Natural killer cell (primary cell): Measurements from ENCODE around the gene TULP4. TPM values are rescaled to one million over a fixed set of nuclear protein-coding genes. Genes with fewer than 3 reads are reported as not detected.
"Not testable (repeated sequence)": the region's sequence is repeated elsewhere in the genome, so short reads cannot be mapped to it uniquely, and the experiment has no call there.

ENCODE experiments used
- ATAC-seq, 3 donors: fragments of 150-1000 bp in 2 of 3; fragments of 200-7000 bp in 1 of 3; cut with Tn5 transposase; 1 replicate in 1 of 3; 2 replicates in 2 of 3; pipeline ENCODE4 v1.10.0; 2021; ENCODE audit warnings: mild to moderate bottlenecking in 2 of 3, moderate library complexity in 2 of 3
- DNase-seq, 2 donors: peaks; one replicate each; pipeline versions ENCODE4 v3.0.0 to v3.0.0-alpha.2; 2013 to 2021; ENCODE audit warnings: mixed read lengths in 1 of 2
- H3K27ac ChIP-seq: one replicate; pipeline ENCODE4 v1.5.1; 2013; ENCODE audit warnings: mild to moderate bottlenecking, low read length
- H3K27me3 ChIP-seq: one replicate; pipeline ENCODE4 v1.6.1; 2013; ENCODE audit warnings: low read length; ENCODE audit not compliant: control insufficient read depth, insufficient read depth
- H3K36me3 ChIP-seq: one replicate; pipeline ENCODE4 v1.6.1; 2013; ENCODE audit warnings: low read length; ENCODE audit not compliant: control insufficient read depth, insufficient read depth
- H3K4me1 ChIP-seq: one replicate; pipeline ENCODE4 v1.6.1; 2013; ENCODE audit warnings: low read length; ENCODE audit not compliant: control insufficient read depth, insufficient read depth
- H3K4me3 ChIP-seq: one replicate; pipeline ENCODE4 v1.5.1; 2013; ENCODE audit warnings: low read length
- H3K9me3 ChIP-seq: one replicate; pipeline ENCODE4 v1.6.1; 2013; ENCODE audit warnings: low read length; ENCODE audit not compliant: control insufficient read depth, insufficient read depth
- H3K27ac Mint-ChIP-seq, 2 donors: one replicate each; pipeline ENCODE4 v1.8.0; 2022; ENCODE audit warnings: mild to moderate bottlenecking in 2 of 2, mixed read lengths in 2 of 2, moderate library complexity in 1 of 2
- H3K27me3 Mint-ChIP-seq, 2 donors: one replicate each; pipeline ENCODE4 v1.8.0; 2022; ENCODE audit warnings: low read depth in 2 of 2, mixed read lengths in 2 of 2
- H3K36me3 Mint-ChIP-seq: one replicate; pipeline ENCODE4 v1.8.0; 2022; ENCODE audit warnings: mixed read lengths
- H3K4me1 Mint-ChIP-seq, 2 donors: one replicate each; pipeline ENCODE4 v1.8.0; 2022; ENCODE audit warnings: mixed read lengths in 2 of 2
- H3K4me3 Mint-ChIP-seq: one replicate; pipeline ENCODE4 v1.8.0; 2022; ENCODE audit warnings: mild to moderate bottlenecking, moderate library complexity, mixed read lengths
- H3K9me3 Mint-ChIP-seq, 2 donors: one replicate each; pipeline ENCODE4 v1.8.0; 2022; ENCODE audit warnings: mixed read lengths in 2 of 2
- WGBS: methylation state at CpG from one replicate; pipeline ENCODE4 v1.1.7; 2013; ENCODE audit warnings: missing lambda C conversion rate; ENCODE audit not compliant: insufficient coverage; 5-methylcytosine and 5-hydroxymethylcytosine counted together
- intact Hi-C: fragments of 100-400 bp; cut with micrococcal nuclease; formaldehyde crosslinking; loops from one replicate; pipeline ENCODE4 v1.14.2; 2022
- total RNA-seq, 4 donors: library from RNA; stranded (reverse); fragments of 120-200 nt in 1 of 4; gene quantifications; one replicate each; pipeline versions ENCODE4 v1.2.3 to v1.2.4, GENCODE V29; 2013 to 2022
- TF ChIP-seq, protein P1 (sequence below): fragments of 200-600 bp; IDR thresholded peaks from one replicate; pipeline ENCODE4 v1.8.0; 2022; ENCODE audit warnings: antibody characterized with exemption

TULP4 gene
- total RNA-seq, 3 donors from 2014 or later (not counting 1 experiment from before 2014, with no cell fraction given) = 75.2 to 89.5 (median 88.3) TPM

DNA sequence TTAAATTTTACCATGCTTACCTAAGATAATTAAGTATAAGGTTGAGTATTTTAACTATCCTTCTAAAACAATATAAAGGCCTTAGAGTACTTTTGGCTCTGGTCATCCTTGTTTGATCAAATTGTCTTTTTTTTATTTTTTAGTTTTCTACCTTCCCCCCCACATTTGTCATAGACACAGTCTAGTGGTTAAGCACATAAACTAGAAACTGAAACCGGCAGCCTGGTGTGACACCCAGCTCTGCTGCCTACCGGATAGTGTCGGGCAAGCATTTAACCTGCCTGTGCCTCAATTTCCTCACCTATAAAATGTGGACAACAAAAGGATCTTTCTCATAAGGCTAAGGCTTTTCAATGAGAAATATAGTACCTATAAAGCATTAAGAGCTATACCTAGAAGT, 21.6 kb upstream of the TULP4 start:
- Histone ChIP-seq H3K27me3 (no peaks in the 10 kb centered on the region), H3K36me3 (no peaks in the 10 kb centered on the region), H3K9me3 (peaks cover under 1% of the 10 kb centered on the region), H3K4me1 (peaks cover 17% of the 10 kb centered on the region), H3K27ac (peak overlapping the region; percentile 83), H3K4me3 (peak overlapping the region; percentile 9)
- Mint-ChIP-seq H3K27ac (peak overlapping the region; percentile 93 to 99), H3K27me3 (no peaks in the 10 kb centered on the region), H3K36me3 (peaks cover 8% of the 10 kb centered on the region), H3K9me3 (no peaks in the 10 kb centered on the region), H3K4me1 (peaks cover 43 to 53% of the 10 kb centered on the region in 2 donors), H3K4me3 (peak overlapping the region; percentile 97)
- ATAC-seq = peak; percentile 96 to 99 (median 99)
- intact Hi-C loops = loop anchor here (2.0 to 5.0 kb wide), 3 partner anchors 20 to 352 kb away; partner anchors contain the start of gene DYNLT1
- TF ChIP-seq, protein P1, sequence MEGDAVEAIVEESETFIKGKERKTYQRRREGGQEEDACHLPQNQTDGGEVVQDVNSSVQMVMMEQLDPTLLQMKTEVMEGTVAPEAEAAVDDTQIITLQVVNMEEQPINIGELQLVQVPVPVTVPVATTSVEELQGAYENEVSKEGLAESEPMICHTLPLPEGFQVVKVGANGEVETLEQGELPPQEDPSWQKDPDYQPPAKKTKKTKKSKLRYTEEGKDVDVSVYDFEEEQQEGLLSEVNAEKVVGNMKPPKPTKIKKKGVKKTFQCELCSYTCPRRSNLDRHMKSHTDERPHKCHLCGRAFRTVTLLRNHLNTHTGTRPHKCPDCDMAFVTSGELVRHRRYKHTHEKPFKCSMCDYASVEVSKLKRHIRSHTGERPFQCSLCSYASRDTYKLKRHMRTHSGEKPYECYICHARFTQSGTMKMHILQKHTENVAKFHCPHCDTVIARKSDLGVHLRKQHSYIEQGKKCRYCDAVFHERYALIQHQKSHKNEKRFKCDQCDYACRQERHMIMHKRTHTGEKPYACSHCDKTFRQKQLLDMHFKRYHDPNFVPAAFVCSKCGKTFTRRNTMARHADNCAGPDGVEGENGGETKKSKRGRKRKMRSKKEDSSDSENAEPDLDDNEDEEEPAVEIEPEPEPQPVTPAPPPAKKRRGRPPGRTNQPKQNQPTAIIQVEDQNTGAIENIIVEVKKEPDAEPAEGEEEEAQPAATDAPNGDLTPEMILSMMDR = no peak
- WGBS = 1% methylated on average over 3 of the region's 3 CpGs
- DNase-seq = peak; percentile 48 to 79

DNA sequence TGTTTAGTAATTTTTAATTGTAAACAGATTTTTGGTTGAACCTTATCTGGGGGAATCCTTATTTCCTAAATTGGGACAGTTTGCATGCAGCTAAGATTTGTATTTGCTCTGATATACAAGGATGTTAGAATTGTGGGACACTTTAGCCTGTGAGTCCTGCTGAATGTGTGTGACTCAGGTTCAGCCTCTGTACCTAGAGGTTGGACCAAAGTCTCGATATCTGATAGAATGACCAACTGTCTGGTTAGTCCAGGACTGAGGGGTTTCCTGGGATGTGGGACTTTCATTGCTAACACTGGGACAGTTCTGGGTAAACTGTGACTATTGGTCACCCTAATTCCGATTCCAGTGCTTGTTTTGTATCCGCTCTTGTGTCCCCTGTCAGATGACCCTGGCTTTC, 20.2 kb upstream of the TULP4 start:
- 95% methylated on average over 3 of the region's 3 CpGs for WGBS
- no peak for ATAC-seq
- Histone ChIP-seq H3K4me3 (no peak overlapping the region), H3K27ac (no peak overlapping the region), H3K36me3 (no peaks in the 10 kb centered on the region), H3K27me3 (no peaks in the 10 kb centered on the region), H3K9me3 (peaks cover 14% of the 10 kb centered on the region), H3K4me1 (peaks cover 17% of the 10 kb centered on the region)
- Mint-ChIP-seq H3K4me1 (peaks cover 41 to 43% of the 10 kb centered on the region in 2 donors), H3K9me3 (peaks cover 7 to 8% of the 10 kb centered on the region in 2 donors), H3K4me3 (peak overlapping the region; percentile 97), H3K27ac (peak overlapping the region; percentile 93 to 99), H3K27me3 (no peaks in the 10 kb centered on the region), H3K36me3 (peaks cover 20% of the 10 kb centered on the region)
- intact Hi-C loops = loop anchor here (5.0 kb wide), 1 partner anchor 350 kb away; the partner anchor contains the start of gene DYNLT1
- TF ChIP-seq, protein P1 = no peak
- DNase-seq = no peak

DNA sequence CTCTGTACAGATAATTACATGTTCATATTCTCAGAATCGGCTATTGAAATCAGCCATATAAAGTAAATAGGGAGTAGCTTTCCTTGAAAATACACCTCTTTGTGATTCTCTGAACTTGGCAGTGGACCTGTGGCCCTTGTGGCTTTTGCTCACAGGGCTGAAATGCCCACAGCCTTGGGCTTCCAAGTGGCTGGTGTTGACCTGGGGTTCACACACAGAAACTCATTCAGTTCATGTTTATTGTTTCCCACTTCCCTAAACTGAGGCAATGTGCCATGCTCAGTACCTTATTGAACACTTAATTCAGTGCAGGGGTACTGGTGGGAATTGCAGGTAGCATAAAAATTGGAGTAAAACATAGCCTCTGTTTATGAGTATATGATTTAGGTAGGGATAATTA, 19.1 kb upstream of the TULP4 start:
- no peaks in the 10 kb centered on the region for H3K27me3 ChIP-seq
- no peak overlapping the region for H3K27ac ChIP-seq
- peaks cover 23% of the 10 kb centered on the region for H3K9me3 ChIP-seq
- Mint-ChIP-seq H3K27me3 (no peaks in the 10 kb centered on the region), H3K4me3 (peak overlapping the region; percentile 6), H3K9me3 (peaks cover 7 to 8% of the 10 kb centered on the region in 2 donors), H3K27ac (peak overlapping the region; percentile 56 to 93), H3K4me1 (peaks cover 41 to 42% of the 10 kb centered on the region in 2 donors), H3K36me3 (peaks cover 20% of the 10 kb centered on the region)
- H3K4me1 ChIP-seq = peaks cover 17% of the 10 kb centered on the region
- DNase-seq (no peak), ATAC-seq (no peak)
- intact Hi-C loops = loop anchor here (5.0 kb wide), 1 partner anchor 349 kb away; the partner anchor contains the start of gene DYNLT1
- TF ChIP-seq, protein P1 = no peak
- no peaks in the 10 kb centered on the region for H3K36me3 ChIP-seq
- WGBS = no CpG with 5 or more reads among the region's 1 CpG
- H3K4me3 ChIP-seq = no peak overlapping the region

DNA sequence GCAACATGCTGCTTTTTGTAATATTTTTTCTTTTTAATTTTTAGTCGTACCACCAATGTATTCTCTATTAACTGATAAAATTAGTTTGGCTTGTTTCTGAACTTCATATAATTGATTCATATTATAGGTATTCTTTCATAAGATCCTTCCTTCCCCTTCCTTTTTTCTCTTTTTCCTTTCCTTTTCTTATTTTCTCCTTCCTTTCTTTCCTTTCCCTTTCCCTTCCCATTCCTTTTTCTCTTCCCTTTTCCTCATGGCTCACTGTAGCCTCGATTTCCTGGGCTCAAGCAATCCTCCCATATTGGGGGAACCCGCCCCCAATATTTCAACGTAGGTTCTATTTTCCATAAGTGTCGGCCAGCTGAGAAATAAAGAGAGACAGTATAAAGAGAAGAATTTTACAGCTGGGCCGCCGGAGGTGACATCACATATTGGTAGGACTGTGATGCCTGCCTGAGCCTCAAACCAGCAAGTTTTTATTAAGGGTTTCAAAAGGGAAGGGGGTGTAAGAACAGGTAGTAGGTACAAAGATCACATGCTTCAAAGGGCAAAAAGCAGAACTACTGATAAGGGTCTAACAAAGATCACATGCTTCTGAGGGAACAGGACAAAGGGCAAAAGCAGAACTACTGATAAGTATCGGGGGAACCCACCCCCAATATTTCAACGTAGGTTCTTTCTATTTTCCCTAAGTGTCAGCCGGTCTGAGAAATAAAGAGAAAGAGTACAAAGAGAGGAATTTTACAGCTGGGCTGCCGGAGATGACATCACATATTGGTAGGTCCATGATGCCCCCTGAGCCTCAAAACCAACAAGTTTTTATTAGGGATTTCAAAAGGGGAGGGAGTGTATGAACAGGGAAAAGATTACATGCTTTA, 16.1 kb upstream of the TULP4 start:
- H3K4me3 Mint-ChIP-seq, intact Hi-C loops, H3K27me3 Mint-ChIP-seq, H3K27ac ChIP-seq, H3K4me3 ChIP-seq, DNase-seq, ATAC-seq, H3K4me1 ChIP-seq, H3K36me3 ChIP-seq, H3K27me3 ChIP-seq: not testable (repeated sequence)
- peaks cover 27% of the 10 kb centered on the region for H3K36me3 Mint-ChIP-seq
- peaks cover 23% of the 10 kb centered on the region for H3K9me3 ChIP-seq
- peaks cover 10 to 12% of the 10 kb centered on the region in 2 donors for H3K9me3 Mint-ChIP-seq
- H3K27ac Mint-ChIP-seq = peak overlapping the region; percentile 29 to 44
- peaks cover 22 to 25% of the 10 kb centered on the region in 2 donors for H3K4me1 Mint-ChIP-seq
- 93% methylated on average over 9 of the region's 11 CpGs for WGBS

DNA sequence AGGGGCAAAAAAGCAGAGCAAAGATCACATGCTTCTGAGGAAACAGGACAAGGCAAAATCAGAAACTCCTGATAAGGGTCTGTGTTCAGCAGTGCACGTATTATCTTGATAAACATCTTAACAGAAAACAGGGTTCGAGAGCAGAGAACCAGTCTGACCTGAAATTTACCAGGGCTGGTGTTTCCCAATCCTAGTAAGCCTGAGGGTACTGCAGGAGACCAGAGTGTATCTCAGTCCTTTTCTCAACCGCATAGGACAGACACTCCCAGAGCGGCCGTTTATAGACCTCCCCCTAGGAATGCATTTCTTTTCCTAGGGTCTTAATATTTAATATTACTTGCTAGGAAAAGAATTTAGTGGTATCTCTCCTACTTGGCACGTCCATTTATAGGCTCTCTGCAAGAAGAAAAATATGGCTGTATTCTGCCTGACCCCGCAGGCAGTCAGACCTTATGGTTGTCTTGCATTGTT, 15.4 kb upstream of the TULP4 start:
- H3K27me3 ChIP-seq, H3K27ac ChIP-seq, DNase-seq, H3K36me3 ChIP-seq, H3K4me3 ChIP-seq, H3K4me3 Mint-ChIP-seq, H3K27me3 Mint-ChIP-seq, intact Hi-C loops, H3K4me1 ChIP-seq, ATAC-seq: not testable (repeated sequence)
- WGBS = 98% methylated on average over 5 of the region's 7 CpGs
- Mint-ChIP-seq H3K4me1 (peaks cover 15 to 18% of the 10 kb centered on the region in 2 donors), H3K9me3 (peaks cover 10 to 12% of the 10 kb centered on the region in 2 donors), H3K27ac (peak overlapping the region; percentile 29 to 44), H3K36me3 (peaks cover 27% of the 10 kb centered on the region)
- peaks cover 23% of the 10 kb centered on the region for H3K9me3 ChIP-seq
